Sigmoid colon (tissue), 7 donors: Measurements from ENCODE around the gene CFAP46. TPM values are rescaled to one million over a fixed set of nuclear protein-coding genes. Genes with fewer than 3 reads are reported as not detected.

Source experiments
- DNase-seq: peaks from one replicate; pipeline ENCODE4 v3.0.0-alpha.2; 2019
- H3K27ac ChIP-seq, 4 donors: fragments of 200-600 bp; sonication (generic); one replicate each; pipeline ENCODE4 v1.5.1; 2016 to 2019; ENCODE audit warnings: mild to moderate bottlenecking in 1 of 4
- H3K27me3 ChIP-seq, 3 donors: fragments of 200-600 bp; sonication (generic); one replicate each; pipeline ENCODE4 v1.5.1; 2019; ENCODE audit warnings: mild to moderate bottlenecking in 1 of 3
- H3K36me3 ChIP-seq, 4 donors: fragments of 200-600 bp; sonication (generic); one replicate each; pipeline ENCODE4 v1.5.1; 2016 to 2019
- H3K4me1 ChIP-seq, 4 donors: fragments of 200-600 bp; sonication (generic); one replicate each; pipeline ENCODE4 v1.5.1; 2017 to 2019
- H3K4me3 ChIP-seq, 4 donors: fragments of 200-600 bp; sonication (generic); one replicate each; pipeline ENCODE4 v1.5.1; 2017 to 2019; ENCODE audit warnings: mild to moderate bottlenecking in 2 of 4, moderate library complexity in 1 of 4
- H3K9me3 ChIP-seq, 4 donors: fragments of 200-600 bp in 3 of 4; sonication (generic) in 3 of 4; one replicate each; pipeline versions ENCODE4 v1.5.1 to v1.6.1; 2013 to 2019
- EP300 ChIP-seq, 4 donors: sonication (generic); formaldehyde crosslinking; IDR thresholded peaks; one replicate each; pipeline ENCODE4 v1.6.1; 2017; ENCODE audit warnings: antibody characterized with exemption in 4 of 4
- POLR2A ChIP-seq, 2 donors: fragments of 450-650 bp; IDR thresholded peaks; one replicate each; pipeline ENCODE4 v1.6.1; 2016; ENCODE audit warnings: antibody characterized with exemption in 2 of 2, mild to moderate bottlenecking in 2 of 2, moderate library complexity in 2 of 2
- POLR2AphosphoS5 ChIP-seq, 4 donors: sonication (generic); formaldehyde crosslinking; IDR thresholded peaks; one replicate each; pipeline ENCODE4 v1.6.1; 2017; ENCODE audit warnings: antibody characterized with exemption in 4 of 4
- WGBS, 2 donors: extraction: QIAGEN DNeasy Blood & Tissue Kit; methylation state at CpG; one replicate each; pipeline ENCODE4 v1.1.7; 2013; 5-methylcytosine and 5-hydroxymethylcytosine counted together
- intact Hi-C: fragments of 100-400 bp; cut with DNase I; formaldehyde crosslinking; loops from one replicate; pipeline ENCODE4 v1.15.1; 2023
- polyA plus RNA-seq, 3 donors: library from polyadenylated mRNA; stranded (reverse); fragments of 200-250 nt; gene quantifications; one replicate each; pipeline ENCODE4 v1.2.3, GENCODE V29; 2013
- total RNA-seq, 4 donors: library from RNA; depleted of rRNA; stranded (reverse); fragments of >200 nt; gene quantifications; one replicate each; pipeline ENCODE4 v1.1.0, GENCODE V29; 2016
- TF ChIP-seq, protein P1 (sequence below), 4 experiments: fragments of 450-650 bp in 3 of 4; fragments of 200-600 bp in 1 of 4; IDR thresholded peaks; one replicate each; pipeline ENCODE4 v1.5.1; 2016 to 2019; ENCODE audit warnings: antibody characterized with exemption in 4 of 4, mild to moderate bottlenecking in 3 of 4, moderate library complexity in 2 of 4
- donor health status: healthy with polysubstance abuse.
- donor health status: Bipolar disorder and iron deficiency.
- donor health status: healthy.

Gene CFAP46
- total and polyA plus RNA-seq, 7 donors: 0.10 to 1.7 (median 0.38) TPM; not detected in 3

DNA sequence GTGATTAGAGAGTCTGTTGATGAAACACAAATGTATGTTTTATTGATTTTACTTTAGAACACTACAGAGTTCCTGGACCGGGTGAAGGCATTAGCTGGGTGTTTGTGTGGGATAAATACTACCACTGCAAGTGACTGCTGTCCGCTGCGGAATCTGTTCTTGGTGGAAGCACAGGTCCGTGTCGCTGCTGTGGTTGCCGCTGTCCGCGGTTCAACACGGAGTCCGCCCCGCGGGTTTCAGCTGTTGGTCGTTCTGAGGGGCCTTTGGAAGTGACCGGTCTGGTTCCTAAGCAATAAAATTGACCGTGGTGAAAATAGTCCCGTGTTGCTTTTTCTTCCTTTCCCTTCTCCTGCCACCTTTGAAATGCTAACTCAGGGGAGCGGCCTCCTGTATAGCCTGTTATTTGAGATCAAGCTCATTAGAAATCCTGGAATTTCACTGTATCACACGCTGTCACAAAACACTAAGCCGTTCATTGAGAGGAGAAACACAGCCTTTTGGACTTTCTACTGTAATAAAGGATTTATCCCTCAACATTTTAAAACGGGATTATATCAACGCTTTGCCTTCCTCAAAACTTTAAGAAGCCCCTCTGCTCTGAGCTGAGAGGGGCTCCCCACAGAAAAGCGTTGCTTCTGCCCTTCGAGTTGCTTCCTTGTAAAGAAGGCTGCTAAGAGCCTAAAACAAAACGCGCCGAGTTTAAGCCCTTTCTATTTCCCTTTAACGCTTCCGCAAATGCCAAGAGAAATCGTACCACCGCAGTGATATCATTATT lies 159.0 kb downstream of the CFAP46 start:
- WGBS, 2 donors: 87 to 92% methylated on average over 30 of the region's 30 CpGs
- peaks cover 14 to 56% (median 29%) of the 10 kb centered on the region in 4 donors for H3K36me3 ChIP-seq

DNA sequence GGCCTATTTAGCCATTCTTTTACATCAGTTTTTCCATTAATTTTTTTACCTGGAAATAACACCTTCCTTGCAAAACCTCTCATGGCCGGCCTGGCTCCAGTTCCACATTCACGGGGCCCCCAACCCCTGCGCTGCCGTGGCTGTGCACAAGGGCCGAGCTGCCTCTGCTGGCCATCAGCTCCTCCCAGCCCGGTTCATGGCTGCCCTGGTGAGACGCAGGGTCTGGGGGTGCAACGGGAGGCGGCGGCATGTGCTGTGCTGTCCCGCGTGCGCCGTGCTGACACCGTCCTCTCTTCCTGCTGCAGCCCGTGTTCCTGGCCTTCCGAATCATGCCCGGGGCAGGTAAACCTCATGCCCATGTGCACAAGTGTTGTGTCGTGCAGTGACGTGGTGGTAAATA lies 160.8 kb downstream of the CFAP46 start:
- no peaks in the 10 kb centered on the region for H3K9me3 ChIP-seq
- H3K4me3 ChIP-seq: no peak overlapping the region
- H3K4me1 ChIP-seq: peaks cover 0 to 21% (median 18%) of the 10 kb centered on the region in 4 donors
- TF ChIP-seq POLR2AphosphoS5 (IDR thresholded peaks at IDR 0.05) (no peak), POLR2A (IDR thresholded peaks at IDR 0.05) (no peak), EP300 (IDR thresholded peaks at IDR 0.05) (no peak)
- TF ChIP-seq, protein P1, sequence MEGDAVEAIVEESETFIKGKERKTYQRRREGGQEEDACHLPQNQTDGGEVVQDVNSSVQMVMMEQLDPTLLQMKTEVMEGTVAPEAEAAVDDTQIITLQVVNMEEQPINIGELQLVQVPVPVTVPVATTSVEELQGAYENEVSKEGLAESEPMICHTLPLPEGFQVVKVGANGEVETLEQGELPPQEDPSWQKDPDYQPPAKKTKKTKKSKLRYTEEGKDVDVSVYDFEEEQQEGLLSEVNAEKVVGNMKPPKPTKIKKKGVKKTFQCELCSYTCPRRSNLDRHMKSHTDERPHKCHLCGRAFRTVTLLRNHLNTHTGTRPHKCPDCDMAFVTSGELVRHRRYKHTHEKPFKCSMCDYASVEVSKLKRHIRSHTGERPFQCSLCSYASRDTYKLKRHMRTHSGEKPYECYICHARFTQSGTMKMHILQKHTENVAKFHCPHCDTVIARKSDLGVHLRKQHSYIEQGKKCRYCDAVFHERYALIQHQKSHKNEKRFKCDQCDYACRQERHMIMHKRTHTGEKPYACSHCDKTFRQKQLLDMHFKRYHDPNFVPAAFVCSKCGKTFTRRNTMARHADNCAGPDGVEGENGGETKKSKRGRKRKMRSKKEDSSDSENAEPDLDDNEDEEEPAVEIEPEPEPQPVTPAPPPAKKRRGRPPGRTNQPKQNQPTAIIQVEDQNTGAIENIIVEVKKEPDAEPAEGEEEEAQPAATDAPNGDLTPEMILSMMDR (IDR thresholded peaks at IDR 0.05): no peak
- H3K27ac ChIP-seq: no peak overlapping the region
- WGBS, 2 donors: 97 to 98% methylated on average over 20 of the region's 20 CpGs
- H3K27me3 ChIP-seq: peaks cover 25 to 60% (median 28%) of the 10 kb centered on the region in 3 donors
- H3K36me3 ChIP-seq: peaks cover 14 to 73% (median 34%) of the 10 kb centered on the region in 4 donors
- intact Hi-C loops: loop anchor here (10.0 kb wide), 1 partner anchor 327 kb away; no protein-coding TSS in a partner anchor
- no peak for DNase-seq

More for the DNA sequence above, 159.0 kb downstream of the CFAP46 start:
- no peak for DNase-seq
- Histone ChIP-seq H3K4me3 (no peak overlapping the region), H3K27me3 (peaks cover 43 to 78% (median 46%) of the 10 kb centered on the region in 3 donors), H3K27ac (no peak overlapping the region), H3K9me3 (no peaks in the 10 kb centered on the region), H3K4me1 (peaks cover 0 to 39% (median 36%) of the 10 kb centered on the region in 4 donors)
- TF ChIP-seq POLR2A (IDR thresholded peaks at IDR 0.05) (no peak), POLR2AphosphoS5 (IDR thresholded peaks at IDR 0.05) (no peak), EP300 (IDR thresholded peaks at IDR 0.05) (no peak)
- TF ChIP-seq, protein P1 (IDR thresholded peaks at IDR 0.05): no peak
- intact Hi-C loops: loop anchor here (10.0 kb wide), 1 partner anchor 329 kb away; no protein-coding TSS in a partner anchor

DNA sequence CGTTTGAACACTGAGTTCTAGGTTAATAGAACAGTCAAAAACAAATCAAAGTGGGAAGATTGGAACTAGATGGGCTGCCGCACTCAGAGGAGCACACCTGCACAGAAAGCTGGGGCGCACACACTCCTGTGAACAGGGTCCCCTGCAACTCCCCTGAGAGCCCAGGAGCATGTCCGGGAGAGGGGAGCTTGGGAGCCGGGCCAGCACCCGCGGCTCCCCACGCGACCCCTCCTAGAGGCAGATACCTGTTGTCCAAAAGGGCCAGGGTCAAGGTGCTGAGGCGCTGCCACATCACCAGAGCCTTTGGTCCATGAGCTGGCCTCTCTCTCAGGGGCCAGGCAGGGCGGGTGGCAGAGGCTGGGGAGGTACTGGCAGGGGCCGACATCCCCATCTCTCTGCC lies 162.0 kb downstream of the CFAP46 start:
- 94 to 96% methylated on average over 12 of the region's 12 CpGs for WGBS, 2 donors
- Histone ChIP-seq H3K4me3 (no peak overlapping the region), H3K4me1 (peaks cover 0 to 13% (median 10%) of the 10 kb centered on the region in 4 donors), H3K9me3 (no peaks in the 10 kb centered on the region), H3K36me3 (peaks cover 14 to 85% (median 37%) of the 10 kb centered on the region in 4 donors), H3K27ac (no peak overlapping the region), H3K27me3 (peaks cover 17 to 50% (median 19%) of the 10 kb centered on the region in 3 donors)
- no peak for DNase-seq
- TF ChIP-seq EP300 (IDR thresholded peaks at IDR 0.05) (no peak), POLR2AphosphoS5 (IDR thresholded peaks at IDR 0.05) (no peak), POLR2A (IDR thresholded peaks at IDR 0.05) (no peak)
- TF ChIP-seq, protein P1 (IDR thresholded peaks at IDR 0.05): no peak
- intact Hi-C loops: loop anchor here (10.0 kb wide), 1 partner anchor 326 kb away; no protein-coding TSS in a partner anchor

DNA sequence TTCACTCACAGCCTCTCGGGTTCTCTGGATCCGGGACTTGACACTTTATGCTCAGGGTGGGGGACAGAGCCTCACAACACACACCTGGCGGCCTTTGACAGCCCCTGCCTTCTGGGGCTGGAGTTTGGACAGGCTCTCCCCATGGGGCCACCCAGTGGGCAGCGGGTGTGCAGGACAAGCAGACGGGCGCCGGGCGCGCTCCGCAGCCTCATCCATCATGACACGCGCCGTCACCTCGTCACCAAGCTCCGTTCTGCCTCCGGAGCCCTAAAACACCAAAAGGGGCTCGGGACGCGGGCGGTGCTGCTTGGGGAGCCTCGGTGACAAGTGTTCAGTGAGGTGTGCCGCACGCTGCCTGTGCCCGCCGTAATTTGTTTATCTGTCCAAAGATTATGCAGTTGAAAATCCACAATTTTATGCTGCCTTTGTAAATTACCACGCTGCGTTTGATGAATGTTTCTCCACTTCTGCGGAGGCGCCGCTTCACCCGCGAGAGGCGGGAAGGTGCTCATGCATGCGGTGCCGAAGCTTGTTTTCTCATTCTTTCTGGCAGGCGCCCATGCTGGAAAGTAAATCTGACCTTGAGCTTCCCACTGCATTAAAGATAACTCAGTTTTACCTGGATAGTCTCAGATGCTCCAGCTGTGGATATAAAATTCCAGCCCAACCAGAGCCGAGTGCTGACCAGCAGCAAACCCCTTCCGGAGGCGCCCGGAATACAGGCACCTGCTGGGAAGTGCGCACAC lies 162.6 kb downstream of the CFAP46 start:
- Histone ChIP-seq H3K4me3 (no peak overlapping the region), H3K36me3 (peaks cover 14 to 86% (median 38%) of the 10 kb centered on the region in 4 donors), H3K27ac (no peak overlapping the region), H3K4me1 (peaks cover 0 to 6% (median 4%) of the 10 kb centered on the region in 4 donors), H3K27me3 (peaks cover 10 to 44% (median 13%) of the 10 kb centered on the region in 3 donors), H3K9me3 (no peaks in the 10 kb centered on the region)
- no peak for DNase-seq
- intact Hi-C loops: loop anchor here (10.0 kb wide), 1 partner anchor 325 kb away; no protein-coding TSS in a partner anchor
- TF ChIP-seq EP300 (IDR thresholded peaks at IDR 0.05) (no peak), POLR2AphosphoS5 (IDR thresholded peaks at IDR 0.05) (no peak), POLR2A (IDR thresholded peaks at IDR 0.05) (no peak)
- TF ChIP-seq, protein P1 (IDR thresholded peaks at IDR 0.05): no peak
- 95 to 96% methylated on average over 41 of the region's 41 CpGs for WGBS, 2 donors
